M059J (cell line): Measurements from ENCODE around the gene CBFA2T2. TPM values are rescaled to one million over a fixed set of nuclear protein-coding genes. Genes with fewer than 3 reads are reported as not detected.
"Not testable (repeated sequence)": the region's sequence is repeated elsewhere in the genome, so short reads cannot be mapped to it uniquely, and the experiment has no call there.

Experiments used
- DNase-seq: peaks from one replicate; pipeline ENCODE4 v3.0.0-alpha.2; 2012; ENCODE audit warnings: low read depth
- total RNA-seq: library from RNA; depleted of rRNA; stranded (reverse); fragments of >200 nt; shearing (Covaris generic); gene quantifications from 2 replicates; pipeline ENCODE4 v1.2.3, GENCODE V29; 2014

CBFA2T2 gene
- total RNA-seq, 1 experiment from 2014 or later, result 13.8 TPM

GRCh38 chr20:33506576-33506975, 16.7 kb downstream of the CBFA2T2 start:
- DNase-seq, result no peak

- no peak for DNase-seq
Measured at GRCh38 chr20:33507461-33507860, 17.6 kb downstream of the CBFA2T2 start.

GRCh38 chr20:33508015-33508414, 18.1 kb downstream of the CBFA2T2 start:
- DNase-seq, result not testable (repeated sequence)

- DNase-seq, result not testable (repeated sequence)
Measured at GRCh38 chr20:33509057-33509456, 19.2 kb downstream of the CBFA2T2 start.

- not testable (repeated sequence) for DNase-seq
Measured at GRCh38 chr20:33511876-33512275, 22.0 kb downstream of the CBFA2T2 start.

GRCh38 chr20:33515569-33516216, 25.8 kb downstream of the CBFA2T2 start:
- DNase-seq, result no peak

- DNase-seq, result peak; percentile 25
Measured at GRCh38 chr20:33516882-33517281, 27.0 kb downstream of the CBFA2T2 start.

GRCh38 chr20:33518071-33518470, 28.2 kb downstream of the CBFA2T2 start:
- DNase-seq, result peak; percentile 94

- no peak for DNase-seq
Measured at GRCh38 chr20:33521461-33521860, 31.6 kb downstream of the CBFA2T2 start.

- peak; percentile 24 for DNase-seq
Measured at GRCh38 chr20:33522256-33522820, 32.4 kb downstream of the CBFA2T2 start.

GRCh38 chr20:33524261-33524660, 34.4 kb downstream of the CBFA2T2 start:
- peak; percentile 39 for DNase-seq

GRCh38 chr20:33526769-33527168, 36.9 kb downstream of the CBFA2T2 start:
- no peak for DNase-seq

- peak; percentile 29 for DNase-seq
Measured at GRCh38 chr20:33531047-33531877, 41.4 kb downstream of the CBFA2T2 start.

- DNase-seq, result no peak
Measured at GRCh38 chr20:33531885-33532284, 42.0 kb downstream of the CBFA2T2 start.

- no peak for DNase-seq
Measured at GRCh38 chr20:33532753-33533459, 43.0 kb downstream of the CBFA2T2 start.

GRCh38 chr20:33535717-33536116, 45.8 kb downstream of the CBFA2T2 start:
- DNase-seq, result not testable (repeated sequence)

GRCh38 chr20:33537608-33538007, 47.7 kb downstream of the CBFA2T2 start:
- no peak for DNase-seq

- DNase-seq, result peak; percentile 20
Measured at GRCh38 chr20:33539129-33539528, 49.2 kb downstream of the CBFA2T2 start.

- no peak for DNase-seq
Measured at GRCh38 chr20:33540427-33540826, 50.5 kb downstream of the CBFA2T2 start.

- no peak for DNase-seq
Measured at GRCh38 chr20:33541074-33541473, 51.2 kb downstream of the CBFA2T2 start.

GRCh38 chr20:33541797-33542196, 51.9 kb downstream of the CBFA2T2 start:
- DNase-seq, result no peak

- no peak for DNase-seq
Measured at GRCh38 chr20:33545763-33546162, 55.9 kb downstream of the CBFA2T2 start.
